Measurements from ENCODE around the gene WWOX.

- no peak for TF ChIP-seq BHLHE40 (IDR thresholded peaks at IDR 0.05; ENCODE audit: low read depth, low read length)
- TF ChIP-seq, protein P1, sequence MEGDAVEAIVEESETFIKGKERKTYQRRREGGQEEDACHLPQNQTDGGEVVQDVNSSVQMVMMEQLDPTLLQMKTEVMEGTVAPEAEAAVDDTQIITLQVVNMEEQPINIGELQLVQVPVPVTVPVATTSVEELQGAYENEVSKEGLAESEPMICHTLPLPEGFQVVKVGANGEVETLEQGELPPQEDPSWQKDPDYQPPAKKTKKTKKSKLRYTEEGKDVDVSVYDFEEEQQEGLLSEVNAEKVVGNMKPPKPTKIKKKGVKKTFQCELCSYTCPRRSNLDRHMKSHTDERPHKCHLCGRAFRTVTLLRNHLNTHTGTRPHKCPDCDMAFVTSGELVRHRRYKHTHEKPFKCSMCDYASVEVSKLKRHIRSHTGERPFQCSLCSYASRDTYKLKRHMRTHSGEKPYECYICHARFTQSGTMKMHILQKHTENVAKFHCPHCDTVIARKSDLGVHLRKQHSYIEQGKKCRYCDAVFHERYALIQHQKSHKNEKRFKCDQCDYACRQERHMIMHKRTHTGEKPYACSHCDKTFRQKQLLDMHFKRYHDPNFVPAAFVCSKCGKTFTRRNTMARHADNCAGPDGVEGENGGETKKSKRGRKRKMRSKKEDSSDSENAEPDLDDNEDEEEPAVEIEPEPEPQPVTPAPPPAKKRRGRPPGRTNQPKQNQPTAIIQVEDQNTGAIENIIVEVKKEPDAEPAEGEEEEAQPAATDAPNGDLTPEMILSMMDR (conservative IDR thresholded peaks at IDR 0.05; ENCODE audit: low read depth, low read length) = no peak
- TF ChIP-seq RCOR1 (IDR thresholded peaks at IDR 0.05; ENCODE audit: insufficient replicate concordance, low read length) = no peak
- no peak for TF ChIP-seq RFX5 (IDR thresholded peaks at IDR 0.05; ENCODE audit: low read depth, low read length)
- TF ChIP-seq RAD21 (IDR thresholded peaks at IDR 0.05; ENCODE audit: low read length) = no peak
Measured at GRCh38 chr16:78431701-78432100, 332.2 kb downstream of the WWOX start.
